Measurements from ENCODE around the gene TRMT112. TPM values are rescaled to one million over a fixed set of nuclear protein-coding genes. Genes with fewer than 3 reads are reported as not detected.

Gene TRMT112
- total RNA-seq, 1 donor from 2014 or later = 156 TPM

- ATAC-seq (ENCODE audit: low read depth) = no peak
- Mint-ChIP-seq H3K27me3 (no peaks in the 10 kb centered on the region), H3K4me3 (no peak overlapping the region), H3K9me3 (no peaks in the 10 kb centered on the region), H3K27ac (no peak overlapping the region), H3K36me3 (ENCODE audit: low read depth) (peaks cover 36% of the 10 kb centered on the region), H3K4me1 (peaks cover 46% of the 10 kb centered on the region)
- ChIA-PET CTCF (interaction anchor here (1.1 to 9.3 kb wide), 4 partner anchors 41 to 292 kb away, joined by 3 to 138 read pairs (median 4); partner anchors contain the start of genes ESRRA, PRDX5 and TRMT112), POLR2A (interaction anchor here (0.5 to 2.8 kb wide), 4 partner anchors 16 to 54 kb away, joined by 3 to 19 read pairs (median 4); partner anchors contain the start of genes PRDX5 and TRMT112)
- no peak for DNase-seq
- intact Hi-C loops (cut with micrococcal nuclease) = loop anchor here (2.0 to 5.0 kb wide), 2 partner anchors 24 to 89 kb away; no protein-coding TSS in a partner anchor
- TF ChIP-seq CTCF (IDR thresholded peaks at IDR 0.05) = no peak
Observed at GRCh38 chr11:64358536-64358906, 41.2 kb upstream of the TRMT112 start.

GRCh38 chr11:64357904-64358535, 40.7 kb upstream of the TRMT112 start:
- ATAC-seq (ENCODE audit: low read depth) = no peak
- H3K4me1 Mint-ChIP-seq = peaks cover 46% of the 10 kb centered on the region
- no peaks in the 10 kb centered on the region for H3K9me3 Mint-ChIP-seq
- no peak for DNase-seq
- H3K27me3 Mint-ChIP-seq = no peaks in the 10 kb centered on the region
- CTCF ChIA-PET = interaction anchor here (1.6 to 9.3 kb wide), 3 partner anchors 40 to 292 kb away, joined by 4 to 138 read pairs (median 5); partner anchors contain the start of genes ESRRA, PRDX5 and TRMT112
- peaks cover 31% of the 10 kb centered on the region for H3K36me3 Mint-ChIP-seq (ENCODE audit: low read depth)
- H3K27ac Mint-ChIP-seq = no peak overlapping the region
- TF ChIP-seq CTCF (IDR thresholded peaks at IDR 0.05) = no peak
- POLR2A ChIA-PET = interaction anchor here (0.5 to 2.8 kb wide), 5 partner anchors 16 to 54 kb away, joined by 3 to 19 read pairs (median 3); partner anchors contain the start of genes PRDX5 and TRMT112
- intact Hi-C loops (cut with micrococcal nuclease) = loop anchor here (2.0 to 5.0 kb wide), 2 partner anchors 23 to 89 kb away; no protein-coding TSS in a partner anchor
- peak overlapping the region; percentile 24 for H3K4me3 Mint-ChIP-seq

GRCh38 chr11:64357446-64357845, 40.1 kb upstream of the TRMT112 start:
- intact Hi-C loops (cut with micrococcal nuclease) = loop anchor here (5.0 kb wide), 1 partner anchor 90 kb away; no protein-coding TSS in a partner anchor
- no peaks in the 10 kb centered on the region for H3K9me3 Mint-ChIP-seq
- no peak for TF ChIP-seq CTCF (IDR thresholded peaks at IDR 0.05)
- H3K36me3 Mint-ChIP-seq (ENCODE audit: low read depth) = peaks cover 26% of the 10 kb centered on the region
- CTCF ChIA-PET = interaction anchor here (1.6 to 9.3 kb wide), 4 partner anchors 22 to 293 kb away, joined by 4 to 138 read pairs (median 5); partner anchors contain the start of genes ESRRA, PRDX5 and TRMT112
- POLR2A ChIA-PET = interaction anchor here (0.7 to 1.5 kb wide), 4 partner anchors 9 to 53 kb away, joined by 3 to 5 read pairs (median 3); partner anchors contain the start of gene PRDX5
- DNase-seq = no peak
- no peak overlapping the region for H3K27ac Mint-ChIP-seq
- ATAC-seq (ENCODE audit: low read depth) = no peak
- peaks cover 46% of the 10 kb centered on the region for H3K4me1 Mint-ChIP-seq
- no peaks in the 10 kb centered on the region for H3K27me3 Mint-ChIP-seq
- H3K4me3 Mint-ChIP-seq = no peak overlapping the region

GRCh38 chr11:64356498-64357411, 39.4 kb upstream of the TRMT112 start:
- intact Hi-C loops (cut with micrococcal nuclease) = loop anchor here (5.0 kb wide), 1 partner anchor 91 kb away; no protein-coding TSS in a partner anchor
- Mint-ChIP-seq H3K9me3 (no peaks in the 10 kb centered on the region), H3K4me3 (peak overlapping the region; percentile 9), H3K27ac (peak overlapping the region; percentile 35), H3K27me3 (no peaks in the 10 kb centered on the region), H3K36me3 (ENCODE audit: low read depth) (peaks cover 20% of the 10 kb centered on the region), H3K4me1 (peaks cover 41% of the 10 kb centered on the region)
- TF ChIP-seq CTCF (IDR thresholded peaks at IDR 0.05) = no peak
- ChIA-PET POLR2A (interaction anchor here (0.5 to 1.5 kb wide), 6 partner anchors 10 to 718 kb away, joined by 3 to 7 read pairs (median 4); partner anchors contain the start of genes PRDX5 and TRMT112), CTCF (interaction anchor here (0.8 to 9.3 kb wide), 8 partner anchors 14 to 332 kb away, joined by 3 to 138 read pairs (median 5); partner anchors contain the start of genes ESRRA, FERMT3, PRDX5 and TRMT112)
- DNase-seq (no peak), ATAC-seq (ENCODE audit: low read depth) (no peak)

Measured in activated B cell treated with CpG ODN at 0.5 μM for 24 hours (primary cell).